GM12873 (cell line): ENCODE data around the gene NAGPA.

ENCODE experiments used
- CTCF ChIP-seq: IDR thresholded peaks from 2 replicates; pipeline ENCODE4 v1.5.1; 2012; ENCODE audit warnings: low read depth, mild to moderate bottlenecking, moderate library complexity, low read length, control low read depth; ENCODE audit not compliant: insufficient read depth; ENCODE audit errors: missing control alignments

Gene NAGPA

GRCh38 chr16:4994719-4995434 lies 38.9 kb downstream of the NAGPA start:
- no peak for TF ChIP-seq CTCF

GRCh38 chr16:4991754-4992153 lies 42.0 kb downstream of the NAGPA start:
- TF ChIP-seq CTCF = no peak

GRCh38 chr16:4990415-4990814 lies 43.3 kb downstream of the NAGPA start:
- TF ChIP-seq CTCF = no peak

- TF ChIP-seq CTCF = no peak
Observed at GRCh38 chr16:4989391-4990006, 44.2 kb downstream of the NAGPA start.

- TF ChIP-seq CTCF = no peak
Observed at GRCh38 chr16:4988647-4989046, 45.1 kb downstream of the NAGPA start.

GRCh38 chr16:4987580-4988374 lies 46.0 kb downstream of the NAGPA start:
- TF ChIP-seq CTCF = no peak

GRCh38 chr16:4987250-4987579 lies 46.5 kb downstream of the NAGPA start:
- TF ChIP-seq CTCF = no peak
